GM12878 (cell line): ENCODE measurements around the gene SLC30A7. TPM values are rescaled to one million over a fixed set of nuclear protein-coding genes. Genes with fewer than 3 reads are reported as not detected.

Experiments used
- ATAC-seq: fragments of 200-7000 bp; cut with Tn5 transposase; 3 replicates; pipeline ENCODE4 v1.9.1; 2020; ENCODE audit warnings: mild to moderate bottlenecking, moderate library complexity
- BruUV-seq: library from RNA; stranded (reverse); fragments of 400-500 nt; replicated peaks from 2 replicates; lab custom pipeline; 2021; lab: Mats Ljungman, UMichigan
- CTCF ChIA-PET: fragments of 300-600 bp; sonication (Branson Sonifier 250); formaldehyde crosslinking; extraction: SDS; loops from one replicate; lab custom pipeline; 2021; ENCODE audit warnings: inconsistent platforms; lab: Yijun Ruan, JAX
- POLR2A ChIA-PET: fragments of 350-600 bp; formaldehyde crosslinking; extraction: SDS; loops from one replicate; lab custom pipeline; 2021; ENCODE audit warnings: inconsistent platforms; lab: Charles Lee
- RAD21 ChIA-PET: fragments of 300-600 bp; sonication (Branson Sonifier 250); formaldehyde crosslinking; loops from one replicate; lab custom pipeline; 2023; ENCODE audit warnings: antibody characterized with exemption; ENCODE audit not compliant: unreplicated experiment; lab: Charles Lee
- SMC1A ChIA-PET: fragments of 300-600 bp; sonication (Branson Sonifier 250); formaldehyde crosslinking; loops from one replicate; lab custom pipeline; 2023; ENCODE audit not compliant: unreplicated experiment, uncharacterized antibody; lab: Charles Lee
- DNase-seq: peaks from one replicate; pipeline ENCODE4 v3.0.0-alpha.2; 2011; ENCODE audit warnings: low read depth, low spot score
- FAIRE-seq: peaks from 3 replicates; lab custom pipeline; 2011; peaks lifted over from hg19 to GRCh38; lab: Jason Lieb, UNC
- H2AFZ ChIP-seq: 2 replicates; pipeline ENCODE4 v1.6.0; 2011; ENCODE audit warnings: low read depth, low read length, control low read depth; ENCODE audit not compliant: control insufficient read depth
- H3K27ac ChIP-seq: 2 replicates; pipeline ENCODE4 v1.5.1; 2011; ENCODE audit warnings: control low read depth; ENCODE audit not compliant: control insufficient read depth, insufficient read depth
- H3K27me3 ChIP-seq, 2 experiments: replicated peaks in 1 of 2; 2 replicates each; pipeline versions ENCODE4 v1.6.0 to v1.6.1; 2011; ENCODE audit warnings: low read length in 1 of 2; ENCODE audit not compliant: control insufficient read depth in 2 of 2, insufficient read depth in 2 of 2
- H3K36me3 ChIP-seq, 2 experiments: 2 replicates each; pipeline ENCODE4 v1.5.1; 2011; ENCODE audit warnings: low read length in 1 of 2; ENCODE audit not compliant: control insufficient read depth in 2 of 2, insufficient read depth in 2 of 2
- H3K4me1 ChIP-seq: 2 replicates; pipeline ENCODE4 v1.6.1; 2011; ENCODE audit warnings: mild to moderate bottlenecking, low read length, moderate library complexity, mixed read lengths; ENCODE audit not compliant: control insufficient read depth, insufficient read depth
- H3K4me2 ChIP-seq: 2 replicates; pipeline ENCODE4 v1.6.0; 2011; ENCODE audit warnings: control low read depth; ENCODE audit not compliant: control insufficient read depth, insufficient read depth
- H3K4me3 ChIP-seq: fragments of 200-600 bp; sonication (generic); 2 replicates; pipeline ENCODE4 v1.5.1; 2016
- H3K79me2 ChIP-seq: 2 replicates; pipeline ENCODE4 v1.6.0; 2011; ENCODE audit warnings: low read length; ENCODE audit not compliant: control insufficient read depth, insufficient read depth
- H3K9ac ChIP-seq: 2 replicates; pipeline ENCODE4 v1.8.0; 2011; ENCODE audit warnings: low read length, control low read depth, mixed read lengths; ENCODE audit not compliant: control insufficient read depth, insufficient read depth
- H3K9me3 ChIP-seq: replicated peaks from 3 replicates; pipeline ENCODE4 v1.5.1; 2011; ENCODE audit warnings: mild to moderate bottlenecking, low read length; ENCODE audit not compliant: control insufficient read depth, insufficient read depth
- H4K20me1 ChIP-seq: 2 replicates; pipeline ENCODE4 v1.6.0; 2011; ENCODE audit not compliant: control insufficient read depth, insufficient read depth
- BHLHE40 ChIP-seq, 2 experiments: fragments of 450-650 bp in 1 of 2; IDR thresholded peaks; 2 replicates each; pipeline ENCODE4 v1.6.1; 2011 to 2017; ENCODE audit warnings: low read depth in 2 of 2, borderline replicate concordance in 1 of 2, improper control_type of control experiment in 1 of 2, low read length in 1 of 2, mild to moderate bottlenecking in 1 of 2
- CREB1 ChIP-seq: IDR thresholded peaks from 2 replicates; pipeline ENCODE4 v1.6.1; 2012; ENCODE audit warnings: low read depth, mild to moderate bottlenecking, inconsistent platforms
- CTCF ChIP-seq, 3 experiments: IDR thresholded peaks in 2 of 3; conservative IDR thresholded peaks in 1 of 3; 2 replicates each; pipeline ENCODE4 v1.5.1; 2011; ENCODE audit warnings: low read depth in 3 of 3, low read length in 3 of 3, mild to moderate bottlenecking in 3 of 3, control low read depth in 2 of 3, moderate library complexity in 2 of 3, inconsistent platforms in 1 of 3, mixed read lengths in 1 of 3; ENCODE audit not compliant: control insufficient read depth in 2 of 3, insufficient read depth in 1 of 3; ENCODE audit errors: extremely low read depth in 1 of 3
- EZH2 ChIP-seq: IDR thresholded peaks from 2 replicates; pipeline ENCODE4 v1.6.1; 2012; ENCODE audit warnings: low read depth, mild to moderate bottlenecking, control low read depth, inconsistent platforms, low read length, borderline replicate concordance; ENCODE audit not compliant: control insufficient read depth
- FOXK2 ChIP-seq: fragments of 450-650 bp; IDR thresholded peaks from 2 replicates; pipeline ENCODE4 v1.6.1; 2017; ENCODE audit warnings: mild to moderate bottlenecking, moderate library complexity
- NBN ChIP-seq: fragments of 450-650 bp; IDR thresholded peaks from 2 replicates; pipeline ENCODE4 v1.6.1; 2016
- WGBS: methylation state at CpG from one replicate; pipeline ENCODE4 v1.1.6; 2016; ENCODE audit warnings: low lambda C conversion rate; ENCODE audit not compliant: insufficient replicate concordance, insufficient coverage; ENCODE audit errors: missing lambda C conversion rate; 5-methylcytosine and 5-hydroxymethylcytosine counted together
- in situ Hi-C: fragments of 300-500 bp; cut with MboI; formaldehyde crosslinking; loops from 9 replicates; pipeline ENCODE4 v1.14.3; 2018; ENCODE audit warnings: mixed read lengths
- intact Hi-C: fragments of 100-400 bp; cut with micrococcal nuclease; formaldehyde crosslinking; loops from one replicate; pipeline ENCODE4 v1.14.2; 2022; ENCODE audit not compliant: unreplicated experiment
- polyA plus RNA-seq, 11 experiments: library from polyadenylated mRNA; depleted of rRNA in 4 of 11; unstranded in 6 of 11; stranded (reverse) in 5 of 11; fragments of >200 nt; fragmentation: Nextera tagmentation in 4 of 11; fragmentation: Illumina TruSeq in 1 of 11; extraction: Ambion mirVana in 4 of 11; extraction: Trizol in 1 of 11; gene quantifications; 1 replicate in 1 of 11; 2 replicates in 10 of 11; pipeline versions ENCODE4 v1.2.1 to v1.2.3, GENCODE V29; 2011 to 2016; ENCODE audit warnings: inconsistent platforms in 2 of 11, missing spikeins in 2 of 11, low read depth in 1 of 11
- total RNA-seq, 4 experiments: library from RNA; depleted of rRNA in 3 of 4; stranded (reverse); fragments of >200 nt in 3 of 4; fragmentation: Illumina TruSeq in 1 of 4; extraction: Trizol in 1 of 4; gene quantifications; 2 replicates each; pipeline versions ENCODE4 v1.2.1 to v1.2.3, GENCODE V29; 2013 to 2021
- TF ChIP-seq, protein P1 (sequence below): IDR thresholded peaks from 2 replicates; pipeline ENCODE4 v1.6.1; 2012; ENCODE audit warnings: low read depth, low read length, improper control_type of control experiment

The SLC30A7 gene
- total and polyA plus RNA-seq, 10 of the 15 experiments (the other 5 are each of a cell fraction or from before 2014, with no cell fraction given), result 4.4 to 23.3 (median 16.9) TPM

GRCh38 chr1:100882698-100883097, 13.2 kb upstream of the SLC30A7 start:
- CTCF ChIA-PET, result interaction anchor here (1.2 to 1.5 kb wide), 2 partner anchors 12 to 19 kb away, joined by 3 read pairs; partner anchors contain the start of gene EXTL2

More at GRCh38 chr1:100882698-100883097, 13.2 kb upstream of the SLC30A7 start:
- WGBS, result 47% methylated on average over 2 of the region's 2 CpGs
- ChIA-PET RAD21 (interaction anchor here (1.0 kb wide), 1 partner anchor 14 kb away, joined by 3 read pairs; no protein-coding TSS in a partner anchor), SMC1A (interaction anchor here (0.7 to 2.0 kb wide), 4 partner anchors 12 to 1852 kb away, joined by 3 to 7 read pairs (median 3); partner anchors contain the start of gene EXTL2), POLR2A (no interaction called here)
- DNase-seq, result no peak
- no peak for FAIRE-seq
- H2AFZ ChIP-seq, result no peak overlapping the region
- H3K27ac ChIP-seq, result no peak overlapping the region
- no peak for TF ChIP-seq BHLHE40 (IDR thresholded peaks at IDR 0.05; ENCODE audit: borderline replicate concordance in 1 of 2, low read depth in 2 of 2, low read length in 1 of 2)
- TF ChIP-seq EZH2, result no peak
- no peak for TF ChIP-seq CTCF (IDR thresholded peaks at IDR 0.05 in 2 of 3, conservative IDR thresholded peaks at IDR 0.05 in 1 of 3; ENCODE audit: control insufficient read depth in 2 of 3, extremely low read depth in 1 of 3, insufficient read depth in 1 of 3, low read depth in 3 of 3, low read length in 3 of 3)
- TF ChIP-seq CREB1, result no peak
- TF ChIP-seq FOXK2, result no peak
- no peak for TF ChIP-seq NBN
- TF ChIP-seq, protein P1, sequence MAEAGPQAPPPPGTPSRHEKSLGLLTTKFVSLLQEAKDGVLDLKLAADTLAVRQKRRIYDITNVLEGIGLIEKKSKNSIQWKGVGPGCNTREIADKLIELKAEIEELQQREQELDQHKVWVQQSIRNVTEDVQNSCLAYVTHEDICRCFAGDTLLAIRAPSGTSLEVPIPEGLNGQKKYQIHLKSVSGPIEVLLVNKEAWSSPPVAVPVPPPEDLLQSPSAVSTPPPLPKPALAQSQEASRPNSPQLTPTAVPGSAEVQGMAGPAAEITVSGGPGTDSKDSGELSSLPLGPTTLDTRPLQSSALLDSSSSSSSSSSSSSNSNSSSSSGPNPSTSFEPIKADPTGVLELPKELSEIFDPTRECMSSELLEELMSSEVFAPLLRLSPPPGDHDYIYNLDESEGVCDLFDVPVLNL, result no peak
- intact Hi-C loops, result no loop called here
- no peaks in the 10 kb centered on the region for H3K79me2 ChIP-seq
- H3K9me3 ChIP-seq, result no peaks in the 10 kb centered on the region
- BruUV-seq, result no TSS peak
- H3K27me3 ChIP-seq, result no peaks in the 10 kb centered on the region
- H3K4me2 ChIP-seq, result no peak overlapping the region
- H3K9ac ChIP-seq, result no peak overlapping the region
- no peak for ATAC-seq
- 0 out of 4 replicates have a peak, but pooled peaks cover 0 to 3% of the 10 kb centered on the region in 2 experiments for H3K36me3 ChIP-seq
- H3K4me1 ChIP-seq, result no peaks in the 10 kb centered on the region
- H3K4me3 ChIP-seq, result no peak overlapping the region
- in situ Hi-C loops, result no loop called here
- H4K20me1 ChIP-seq, result no peaks in the 10 kb centered on the region
